HepG2 (cell line): ENCODE measurements around the gene GNPAT. TPM values are rescaled to one million over a fixed set of nuclear protein-coding genes. Genes with fewer than 3 reads are reported as not detected.

Experiments
- ATAC-seq: fragments of 200-7000 bp; cut with Tn5 transposase; 3 replicates; pipeline ENCODE4 v1.9.1; 2020; ENCODE audit warnings: mild to moderate bottlenecking, moderate library complexity
- BruUV-seq: library from RNA; stranded (reverse); fragments of 400-500 nt; replicated peaks from 2 replicates; lab custom pipeline; 2021; lab: Mats Ljungman, UMichigan
- CTCF ChIA-PET: fragments of 300-600 bp; formaldehyde crosslinking; extraction: SDS; loops from one replicate; lab custom pipeline; 2021; ENCODE audit warnings: low total read pairs, inconsistent platforms, low intra/inter-chr PET ratio; lab: Yijun Ruan, JAX
- POLR2A ChIA-PET: fragments of 350-600 bp; sonication (Branson Sonifier 250); formaldehyde crosslinking; loops from one replicate; lab custom pipeline; 2020; ENCODE audit warnings: antibody characterized with exemption, inconsistent platforms; lab: Yijun Ruan, JAX
- DNase-seq: peaks from one replicate; pipeline ENCODE4 v3.0.0-alpha.2; 2015; ENCODE audit warnings: low spot score
- FAIRE-seq: peaks from 3 replicates; lab custom pipeline; 2011; peaks lifted over from hg19 to GRCh38; lab: Jason Lieb, UNC
- H2AFZ ChIP-seq: one replicate; pipeline ENCODE4 v1.6.1; 2011; ENCODE audit warnings: low read length, inconsistent platforms
- H3K27ac ChIP-seq: fragments of 300-600 bp; 3 replicates; pipeline ENCODE4 v1.8.0; 2011; ENCODE audit warnings: mixed run types, mild to moderate bottlenecking, mixed read lengths, low read length, inconsistent platforms; ENCODE audit not compliant: insufficient read depth; ENCODE audit errors: extremely low read length
- H3K27me3 ChIP-seq, 2 experiments: fragments of 200-600 bp in 1 of 2; 2 replicates in 1 of 2; 3 replicates in 1 of 2; pipeline versions ENCODE4 v1.6.0 to v1.8.0; 2011; ENCODE audit warnings: low read length in 2 of 2, mild to moderate bottlenecking in 2 of 2, moderate library complexity in 2 of 2, inconsistent platforms in 1 of 2; ENCODE audit not compliant: insufficient read depth in 2 of 2, control insufficient read depth in 1 of 2
- H3K36me3 ChIP-seq, 2 experiments: fragments of 200-600 bp in 1 of 2; replicated peaks in 1 of 2; 2 replicates in 1 of 2; 3 replicates in 1 of 2; pipeline versions ENCODE4 v1.5.1 to v1.8.0; 2011; ENCODE audit warnings: low read length in 2 of 2, inconsistent platforms in 1 of 2; ENCODE audit not compliant: insufficient read depth in 2 of 2, control insufficient read depth in 1 of 2
- H3K4me1 ChIP-seq: 2 replicates; pipeline ENCODE4 v1.5.1; 2012; ENCODE audit warnings: low read length, inconsistent platforms; ENCODE audit not compliant: insufficient read depth
- H3K4me2 ChIP-seq: 2 replicates; pipeline ENCODE4 v1.6.0; 2011; ENCODE audit warnings: low read depth, low read length, inconsistent platforms
- H3K4me3 ChIP-seq, 3 experiments: fragments of 200-600 bp in 1 of 3; sonication (generic), shearing (Covaris generic) in 1 of 3; replicated peaks in 1 of 3; 2 replicates each; pipeline ENCODE4 v1.5.1; 2011 to 2016; ENCODE audit warnings: low read length in 3 of 3, inconsistent platforms in 2 of 3, low read depth in 2 of 3, mild to moderate bottlenecking in 2 of 3, control low read depth in 1 of 3, mixed read lengths in 1 of 3; ENCODE audit not compliant: insufficient read depth in 1 of 3
- H3K79me2 ChIP-seq: one replicate; pipeline ENCODE4 v1.6.1; 2011; ENCODE audit warnings: low read length, inconsistent platforms; ENCODE audit not compliant: insufficient read depth
- H3K9ac ChIP-seq: 2 replicates; pipeline ENCODE4 v1.6.0; 2011; ENCODE audit warnings: mild to moderate bottlenecking, low read depth, low read length, inconsistent platforms; ENCODE audit not compliant: insufficient read depth
- H3K9me3 ChIP-seq: 2 replicates; pipeline ENCODE4 v1.5.1; 2012; ENCODE audit warnings: mild to moderate bottlenecking, low read length
- H4K20me1 ChIP-seq: 2 replicates; pipeline ENCODE4 v1.6.0; 2011; ENCODE audit warnings: inconsistent platforms, mild to moderate bottlenecking, low read length, moderate library complexity; ENCODE audit not compliant: insufficient read depth
- CAMTA2 ChIP-seq: sonication (generic); formaldehyde crosslinking; IDR thresholded peaks from 2 replicates; pipeline ENCODE4 v1.4.0; 2020; ENCODE audit warnings: mild to moderate bottlenecking, missing genetic modification reagents, borderline replicate concordance
- ELF1 ChIP-seq: sonication (generic); formaldehyde crosslinking; IDR thresholded peaks from 2 replicates; pipeline ENCODE4 v1.4.0; 2020; ENCODE audit warnings: missing genetic modification reagents
- GATAD2A ChIP-seq: IDR thresholded peaks from 2 replicates; pipeline ENCODE4 v1.6.1; 2016
- JARID2 ChIP-seq: sonication (generic); formaldehyde crosslinking; IDR thresholded peaks from 2 replicates; pipeline ENCODE4 v1.8.1; 2023; ENCODE audit warnings: missing genetic modification reagents, inconsistent platforms; ENCODE audit not compliant: insufficient replicate concordance
- NAIF1 ChIP-seq: sonication (generic); formaldehyde crosslinking; IDR thresholded peaks from 2 replicates; pipeline ENCODE4 v1.5.0; 2020; ENCODE audit warnings: mild to moderate bottlenecking, missing genetic modification reagents, borderline replicate concordance
- NCOR1 ChIP-seq: fragments of 200-600 bp; sonication (generic); IDR thresholded peaks from 2 replicates; pipeline ENCODE4 v1.7.0; 2017; ENCODE audit warnings: antibody characterized with exemption, low read length, borderline replicate concordance
- SNAI1 ChIP-seq: sonication (generic); formaldehyde crosslinking; IDR thresholded peaks from 2 replicates; pipeline ENCODE4 v1.5.0; 2020; ENCODE audit warnings: mild to moderate bottlenecking, missing genetic modification reagents, borderline replicate concordance
- ZMYM4 ChIP-seq: sonication (generic); formaldehyde crosslinking; IDR thresholded peaks from 2 replicates; pipeline ENCODE4 v1.8.1; 2023; ENCODE audit warnings: mild to moderate bottlenecking, missing genetic modification reagents
- ZNF326 ChIP-seq: sonication (generic); formaldehyde crosslinking; IDR thresholded peaks from 2 replicates; pipeline ENCODE4 v1.4.0; 2020; ENCODE audit warnings: missing genetic modification reagents, borderline replicate concordance
- ZNF512 ChIP-seq: sonication (generic); formaldehyde crosslinking; IDR thresholded peaks from 2 replicates; pipeline ENCODE4 v1.4.0; 2020; ENCODE audit warnings: mild to moderate bottlenecking, missing genetic modification reagents
- WGBS: methylation state at CpG from one replicate; pipeline ENCODE4 v1.1.6; 2017; ENCODE audit warnings: low lambda C conversion rate; 5-methylcytosine and 5-hydroxymethylcytosine counted together
- in situ Hi-C: cut with HindIII; loops from 2 replicates; pipeline ENCODE4 v1.10.0; 2017; ENCODE audit warnings: low pct_unique_long_range_greater_than_20kb; ENCODE audit not compliant: extremely low pct_ligation_motif_present
- intact Hi-C: fragments of 100-400 bp; cut with micrococcal nuclease; formaldehyde crosslinking; loops from one replicate; pipeline ENCODE4 v1.10.0; 2022; ENCODE audit not compliant: unreplicated experiment
- polyA plus RNA-seq, 8 experiments: library from polyadenylated mRNA; depleted of rRNA in 3 of 8; stranded (reverse) in 7 of 8; unstranded in 1 of 8; fragments of >200 nt; fragmentation: Illumina TruSeq in 4 of 8; extraction: Trizol in 4 of 8; gene quantifications; 2 replicates each; pipeline versions ENCODE4 v1.2.1 to v1.2.3, GENCODE V29; 2011 to 2016; ENCODE audit warnings: low read depth in 4 of 8, missing spikeins in 1 of 8, mixed read lengths in 1 of 8; ENCODE audit not compliant: insufficient read depth in 1 of 8
- total RNA-seq, 5 experiments: library from RNA; depleted of rRNA; stranded (reverse); fragments of >200 nt; fragmentation: Illumina TruSeq; extraction: Trizol; gene quantifications; 2 replicates each; pipeline ENCODE4 v1.2.3, GENCODE V29; 2016; ENCODE audit warnings: low read depth in 1 of 5
- TF ChIP-seq, protein P1 (sequence below): sonication (generic); formaldehyde crosslinking; IDR thresholded peaks from 2 replicates; pipeline ENCODE4 v1.5.0; 2020; ENCODE audit warnings: mild to moderate bottlenecking, missing genetic modification reagents, borderline replicate concordance

GNPAT gene
- total and polyA plus RNA-seq, 2 of the 13 experiments (the other 11 are each of a cell fraction or from before 2014, with no cell fraction given): 58.3 to 114 TPM

GRCh38 chr1:231312432-231312788 lies 71.4 kb downstream of the GNPAT start:
- intact Hi-C loops: no loop called here
- ChIA-PET POLR2A (no interaction called here), CTCF (no interaction called here)
- TF ChIP-seq GATAD2A (CRISPR knock-in tag) (no peak), NAIF1 (no peak), ZMYM4 (no peak), NCOR1 (no peak), ZNF512 (CRISPR knock-in tag) (no peak), SNAI1 (CRISPR knock-in tag) (no peak), ZNF326 (no peak)
- Histone ChIP-seq H3K79me2 (no peaks in the 10 kb centered on the region), H3K9me3 (no peaks in the 10 kb centered on the region), H2AFZ (no peak overlapping the region), H3K9ac (no peak overlapping the region), H3K4me3 (no peak overlapping the region), H3K4me1 (peaks cover 14% of the 10 kb centered on the region; the same call in 1 of the 2 replicates), H3K4me2 (no peak overlapping the region), H3K27me3 (peaks cover 0 to 2% of the 10 kb centered on the region in 2 experiments; a peak in 1 of 5 replicates), H3K27ac (no peak overlapping the region), H3K36me3 (no peaks in the 10 kb centered on the region), H4K20me1 (no peaks in the 10 kb centered on the region)
- 73% methylated on average over 5 of the region's 5 CpGs for WGBS
- no peak for ATAC-seq
- BruUV-seq: no TSS peak
- no peak for FAIRE-seq
- no peak for DNase-seq
- in situ Hi-C loops: no loop called here

DNA sequence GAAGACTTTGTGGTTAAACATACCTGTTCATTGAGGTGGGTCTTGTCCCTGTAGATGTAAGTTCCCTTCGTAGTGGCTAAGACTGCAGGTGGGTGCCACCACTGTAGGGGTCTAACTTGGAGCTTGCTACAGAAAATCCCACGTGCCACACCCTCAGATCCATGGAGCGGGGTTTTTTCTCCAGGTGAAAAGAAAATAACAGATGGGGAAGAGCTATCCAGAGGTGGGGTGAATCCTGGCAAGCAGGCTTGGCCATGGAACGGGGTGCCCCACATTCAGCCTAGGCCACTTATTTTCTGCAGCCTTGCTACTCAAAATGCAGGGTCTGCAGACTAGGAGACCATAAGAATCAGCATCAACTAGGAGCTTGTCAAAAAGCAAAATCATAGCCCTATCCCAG lies 72.6 kb downstream of the GNPAT start:
- Histone ChIP-seq H2AFZ (no peak overlapping the region), H3K9ac (no peak overlapping the region)
- no peak for ATAC-seq
- no TSS peak for BruUV-seq
- TF ChIP-seq JARID2 (CRISPR knock-in tag) (no peak), CAMTA2 (CRISPR knock-in tag) (no peak), ELF1 (CRISPR knock-in tag) (no peak)
- TF ChIP-seq, protein P1, sequence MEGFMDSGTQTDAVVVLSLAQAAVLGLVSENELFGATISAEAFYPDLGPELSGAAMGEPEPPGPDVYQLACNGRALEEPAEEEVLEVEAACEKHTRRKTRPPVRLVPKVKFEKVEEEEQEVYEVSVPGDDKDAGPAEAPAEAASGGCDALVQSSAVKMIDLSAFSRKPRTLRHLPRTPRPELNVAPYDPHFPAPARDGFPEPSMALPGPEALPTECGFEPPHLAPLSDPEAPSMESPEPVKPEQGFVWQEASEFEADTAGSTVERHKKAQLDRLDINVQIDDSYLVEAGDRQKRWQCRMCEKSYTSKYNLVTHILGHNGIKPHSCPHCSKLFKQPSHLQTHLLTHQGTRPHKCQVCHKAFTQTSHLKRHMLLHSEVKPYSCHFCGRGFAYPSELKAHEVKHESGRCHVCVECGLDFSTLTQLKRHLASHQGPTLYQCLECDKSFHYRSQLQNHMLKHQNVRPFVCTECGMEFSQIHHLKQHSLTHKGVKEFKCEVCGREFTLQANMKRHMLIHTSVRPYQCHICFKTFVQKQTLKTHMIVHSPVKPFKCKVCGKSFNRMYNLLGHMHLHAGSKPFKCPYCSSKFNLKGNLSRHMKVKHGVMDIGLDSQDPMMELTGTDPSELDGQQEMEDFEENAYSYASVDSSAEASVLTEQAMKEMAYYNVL (CRISPR knock-in tag): no peak
- TF ChIP-seq, all 625 proteins: peak for 0
- in situ Hi-C loops: no loop called here
- Histone ChIP-seq H3K79me2 (no peaks in the 10 kb centered on the region), H3K27ac (no peak overlapping the region), H3K9me3 (no peaks in the 10 kb centered on the region), H3K4me1 (peaks cover 14% of the 10 kb centered on the region; the same call in 1 of the 2 replicates), H3K4me3 (no peak overlapping the region), H3K4me2 (no peak overlapping the region), H4K20me1 (no peaks in the 10 kb centered on the region), H3K36me3 (no peaks in the 10 kb centered on the region), H3K27me3 (0 out of 5 replicates have a peak, but pooled peaks cover 0 to 2% of the 10 kb centered on the region in 2 experiments)
- intact Hi-C loops: no loop called here
- FAIRE-seq (no peak), DNase-seq (no peak)
- ChIA-PET CTCF (no interaction called here), POLR2A (no interaction called here)
- 46% methylated on average over 4 of the region's 4 CpGs for WGBS
